Loucy (cell line): ENCODE data around the gene IQCN.

Experiments used
- H2AFZ ChIP-seq: fragments of 200-600 bp; sonication (generic); 2 replicates; pipeline ENCODE4 v1.6.0; 2016; ENCODE audit warnings: antibody characterized with exemption, mild to moderate bottlenecking, low read length, moderate library complexity
- H3F3A ChIP-seq: fragments of 200-600 bp; 2 replicates; pipeline ENCODE4 v1.6.0; 2016; ENCODE audit warnings: antibody characterized with exemption, low read depth, mild to moderate bottlenecking
- H3K27me3 ChIP-seq: fragments of 200-600 bp; sonication (generic); 2 replicates; pipeline ENCODE4 v1.6.1; 2014; ENCODE audit warnings: low read length, mild to moderate bottlenecking; ENCODE audit not compliant: insufficient read depth, poor library complexity, severe bottlenecking
- H3K36me3 ChIP-seq: fragments of 200-600 bp; sonication (generic); 2 replicates; pipeline ENCODE4 v1.6.1; 2016; ENCODE audit warnings: low read length; ENCODE audit not compliant: insufficient read depth
- H3K4me1 ChIP-seq: fragments of 200-600 bp; sonication (generic); 2 replicates; pipeline ENCODE4 v1.5.1; 2014; ENCODE audit warnings: low read length, mild to moderate bottlenecking; ENCODE audit not compliant: insufficient read depth, poor library complexity, severe bottlenecking
- H3K4me2 ChIP-seq: fragments of 200-600 bp; sonication (generic); 2 replicates; pipeline ENCODE4 v1.6.0; 2014; ENCODE audit warnings: antibody characterized with exemption, low read length, low read depth, mild to moderate bottlenecking; ENCODE audit not compliant: poor library complexity, severe bottlenecking
- H3K4me3 ChIP-seq: fragments of 200-600 bp; sonication (generic); 2 replicates; pipeline ENCODE4 v1.5.1; 2014; ENCODE audit warnings: low read length, mild to moderate bottlenecking, mixed read lengths; ENCODE audit not compliant: poor library complexity, severe bottlenecking
- H3K79me2 ChIP-seq: fragments of 200-600 bp; sonication (generic); 2 replicates; pipeline ENCODE4 v1.6.1; 2014; ENCODE audit warnings: low read length; ENCODE audit not compliant: insufficient read depth
- H3K9ac ChIP-seq: fragments of 200-600 bp; sonication (generic); 2 replicates; pipeline ENCODE4 v1.6.0; 2014; ENCODE audit warnings: mild to moderate bottlenecking, low read depth, low read length, moderate library complexity; ENCODE audit not compliant: poor library complexity, severe bottlenecking
- H3K9me2 ChIP-seq: fragments of 200-600 bp; sonication (generic); replicated peaks from 2 replicates; pipeline ENCODE4 v1.6.1; 2016; ENCODE audit warnings: low read depth, low read length, mixed read lengths
- H3K9me3 ChIP-seq: fragments of 200-600 bp; sonication (generic); 2 replicates; pipeline ENCODE4 v1.6.1; 2014; ENCODE audit warnings: mild to moderate bottlenecking, antibody characterized with exemption, low read length, low read depth; ENCODE audit not compliant: insufficient read depth
- H4K20me1 ChIP-seq: fragments of 200-600 bp; sonication (generic); 2 replicates; pipeline ENCODE4 v1.6.0; 2014; ENCODE audit warnings: antibody characterized with exemption, low read length, mild to moderate bottlenecking; ENCODE audit not compliant: insufficient read depth, poor library complexity, severe bottlenecking
- EZH2phosphoT487 ChIP-seq: fragments of 200-600 bp; IDR thresholded peaks from 2 replicates; pipeline ENCODE4 v1.6.1; 2018; ENCODE audit warnings: antibody characterized with exemption, mild to moderate bottlenecking, moderate library complexity, borderline replicate concordance
- TF ChIP-seq, protein P1 (sequence below): fragments of 200-600 bp; sonication (generic); conservative IDR thresholded peaks from 2 replicates; pipeline ENCODE4 v1.5.1; 2014; ENCODE audit warnings: mild to moderate bottlenecking, antibody characterized with exemption, low read length

Gene IQCN

DNA sequence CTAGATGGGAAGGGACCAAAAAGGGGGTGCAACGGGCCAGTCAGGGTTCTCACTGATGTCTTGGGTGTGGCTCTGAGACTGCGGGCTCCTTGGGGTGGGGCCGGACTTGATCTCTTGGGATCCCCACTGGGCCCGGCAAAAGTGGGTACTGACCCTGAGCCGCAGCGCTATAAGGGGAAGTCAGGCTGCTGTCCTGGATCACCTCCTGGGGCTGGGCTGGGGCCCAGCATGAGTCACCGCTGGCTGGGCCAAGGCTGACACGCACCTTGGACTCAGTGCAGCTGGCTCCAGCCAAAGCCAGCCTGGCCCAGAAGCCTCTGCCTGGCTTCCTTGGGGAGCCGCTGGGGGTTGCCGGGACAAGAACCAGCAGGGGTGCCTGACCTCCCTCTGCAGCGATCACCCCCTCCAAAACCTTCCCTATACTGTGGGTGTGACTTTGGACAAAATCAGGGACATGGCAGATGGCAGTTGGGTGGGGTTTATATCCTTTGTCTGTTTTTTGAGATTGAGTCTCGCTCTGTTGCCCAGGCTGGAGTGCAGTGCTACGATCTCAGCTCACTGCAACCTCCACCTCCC, 617 bp upstream of the IQCN start:
- Histone ChIP-seq H3K4me2 (no peak overlapping the region), H3K9ac (no peak overlapping the region)

DNA sequence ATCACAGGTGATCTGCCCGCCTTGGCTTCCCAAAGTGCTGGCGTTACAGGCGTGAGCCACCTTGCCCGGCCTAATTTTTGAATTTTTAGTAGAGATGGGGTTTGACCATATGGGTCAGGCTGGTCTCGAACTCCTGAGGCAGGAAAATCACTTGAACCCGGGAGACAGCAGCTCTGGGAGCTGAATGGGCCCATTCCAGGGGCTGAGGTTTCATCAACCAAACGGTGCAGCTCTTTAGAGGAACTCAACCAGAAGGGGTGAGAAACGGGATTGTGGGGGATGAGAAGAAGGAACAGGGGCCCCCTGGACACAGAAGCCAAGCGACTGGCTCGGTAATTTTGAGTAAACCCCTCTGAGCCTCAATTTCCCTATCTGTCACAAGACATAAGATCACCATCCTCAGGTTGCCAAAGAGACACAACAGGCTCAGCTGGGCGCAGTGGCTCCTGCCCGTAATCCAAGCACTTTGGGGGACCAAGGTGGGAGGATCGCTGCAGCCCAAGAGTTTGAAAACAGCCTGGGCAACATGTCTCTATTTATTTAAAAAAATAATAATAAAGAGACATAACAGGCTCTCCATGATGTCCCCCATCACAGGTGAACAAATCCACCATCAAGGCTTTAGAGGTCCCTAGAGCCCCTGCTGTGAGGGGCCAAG, 562 bp downstream of the IQCN start:
- Histone ChIP-seq H3K4me3 (no peak overlapping the region), H3K9me3 (no peaks in the 10 kb centered on the region), H2AFZ (no peak overlapping the region), H3K79me2 (peaks cover 41% of the 10 kb centered on the region), H3F3A (0 out of 2 replicates have a peak, but pooled peaks cover 3% of the 10 kb centered on the region), H3K36me3 (no peaks in the 10 kb centered on the region), H3K9me2 (no peaks in the 10 kb centered on the region), H3K4me1 (peaks cover 9% of the 10 kb centered on the region), H4K20me1 (peaks cover 22% of the 10 kb centered on the region), H3K9ac (no peak overlapping the region), H3K27me3 (no peaks in the 10 kb centered on the region), H3K4me2 (no peak overlapping the region)
- TF ChIP-seq EZH2phosphoT487, result no peak
- TF ChIP-seq, protein P1, sequence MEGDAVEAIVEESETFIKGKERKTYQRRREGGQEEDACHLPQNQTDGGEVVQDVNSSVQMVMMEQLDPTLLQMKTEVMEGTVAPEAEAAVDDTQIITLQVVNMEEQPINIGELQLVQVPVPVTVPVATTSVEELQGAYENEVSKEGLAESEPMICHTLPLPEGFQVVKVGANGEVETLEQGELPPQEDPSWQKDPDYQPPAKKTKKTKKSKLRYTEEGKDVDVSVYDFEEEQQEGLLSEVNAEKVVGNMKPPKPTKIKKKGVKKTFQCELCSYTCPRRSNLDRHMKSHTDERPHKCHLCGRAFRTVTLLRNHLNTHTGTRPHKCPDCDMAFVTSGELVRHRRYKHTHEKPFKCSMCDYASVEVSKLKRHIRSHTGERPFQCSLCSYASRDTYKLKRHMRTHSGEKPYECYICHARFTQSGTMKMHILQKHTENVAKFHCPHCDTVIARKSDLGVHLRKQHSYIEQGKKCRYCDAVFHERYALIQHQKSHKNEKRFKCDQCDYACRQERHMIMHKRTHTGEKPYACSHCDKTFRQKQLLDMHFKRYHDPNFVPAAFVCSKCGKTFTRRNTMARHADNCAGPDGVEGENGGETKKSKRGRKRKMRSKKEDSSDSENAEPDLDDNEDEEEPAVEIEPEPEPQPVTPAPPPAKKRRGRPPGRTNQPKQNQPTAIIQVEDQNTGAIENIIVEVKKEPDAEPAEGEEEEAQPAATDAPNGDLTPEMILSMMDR, result no peak

More for the DNA sequence above, 617 bp upstream of the IQCN start:
- peaks cover 28% of the 10 kb centered on the region for H4K20me1 ChIP-seq
- H3K4me3 ChIP-seq, result no peak overlapping the region
- H3F3A ChIP-seq, result peaks cover 6% of the 10 kb centered on the region; the same call in 1 of the 2 replicates
- H3K79me2 ChIP-seq, result peaks cover 50% of the 10 kb centered on the region
- H3K36me3 ChIP-seq, result no peaks in the 10 kb centered on the region
- no peaks in the 10 kb centered on the region for H3K9me2 ChIP-seq
- peaks cover 1% of the 10 kb centered on the region for H3K27me3 ChIP-seq
- peaks cover 15% of the 10 kb centered on the region for H3K4me1 ChIP-seq
- no peak overlapping the region for H2AFZ ChIP-seq
- H3K9me3 ChIP-seq, result no peaks in the 10 kb centered on the region
- TF ChIP-seq, protein P1, result no peak

DNA sequence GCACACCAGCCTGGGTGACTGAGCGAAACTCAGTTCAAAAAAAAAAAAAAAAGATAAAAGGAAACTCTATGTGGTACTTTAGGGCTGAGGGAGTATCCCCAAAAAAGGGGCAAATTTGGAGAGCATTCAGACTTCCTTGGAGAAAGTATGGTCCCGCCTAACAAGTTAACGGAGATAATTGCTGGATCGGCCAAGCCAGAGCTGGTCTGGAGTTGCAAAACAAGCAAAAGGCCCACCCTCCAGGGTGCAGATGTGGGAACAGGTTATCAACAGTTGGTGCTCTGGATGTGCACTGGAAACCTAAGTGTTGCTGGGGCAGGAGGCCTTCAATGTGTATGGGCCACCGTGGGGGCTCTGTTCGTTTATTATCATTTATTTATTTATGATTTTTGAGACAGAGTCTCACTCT, 2.8 kb downstream of the IQCN start:
- TF ChIP-seq, protein P1, result no peak
- no peak for TF ChIP-seq EZH2phosphoT487
- H3K9me3 ChIP-seq, result no peaks in the 10 kb centered on the region
- peaks cover 8% of the 10 kb centered on the region for H4K20me1 ChIP-seq
- 0 out of 2 replicates have a peak, but pooled peaks cover 3% of the 10 kb centered on the region for H3F3A ChIP-seq
- no peaks in the 10 kb centered on the region for H3K27me3 ChIP-seq
- H3K36me3 ChIP-seq, result no peaks in the 10 kb centered on the region
- no peaks in the 10 kb centered on the region for H3K9me2 ChIP-seq
- H3K4me1 ChIP-seq, result no peaks in the 10 kb centered on the region
- H2AFZ ChIP-seq, result no peak overlapping the region
- peaks cover 21% of the 10 kb centered on the region; the same call in 1 of the 2 replicates for H3K79me2 ChIP-seq
- no peak overlapping the region for H3K9ac ChIP-seq
- no peak overlapping the region for H3K4me2 ChIP-seq
- no peak overlapping the region for H3K4me3 ChIP-seq
